K562 (cell line): ENCODE data around the gene CD40LG. TPM values are rescaled to one million over a fixed set of nuclear protein-coding genes. Genes with fewer than 3 reads are reported as not detected.

Source experiments
- ATAC-seq: fragments of 200-7000 bp; cut with Tn5 transposase; 3 replicates; pipeline ENCODE4 v1.9.1; 2020; ENCODE audit warnings: moderate library complexity
- BruUV-seq: library from RNA; stranded (reverse); fragments of 400-500 nt; replicated peaks from 2 replicates; lab custom pipeline; 2021; lab: Mats Ljungman, UMichigan
- CTCF ChIA-PET: fragments of 300-600 bp; formaldehyde crosslinking; extraction: SDS; loops from one replicate; lab custom pipeline; 2021; ENCODE audit warnings: low intra/inter-chr PET ratio; lab: Yijun Ruan, JAX
- POLR2A ChIA-PET: fragments of 300-600, 350-650 bp; sonication (Branson Sonifier 250); formaldehyde crosslinking; extraction: SDS; loops from one replicate; lab custom pipeline; 2021; ENCODE audit warnings: antibody characterized with exemption, inconsistent platforms; lab: Yijun Ruan, JAX
- DNase-seq, 4 experiments: peaks; one replicate each; pipeline versions ENCODE4 v3.0.0 to v3.0.0-alpha.2; 2011 to 2018; ENCODE audit warnings: low spot score in 3 of 4, mixed read lengths in 3 of 4; ENCODE audit errors: extremely low read depth in 1 of 4
- FAIRE-seq: peaks from 2 replicates; lab custom pipeline; 2011; peaks lifted over from hg19 to GRCh38; lab: Jason Lieb, UNC
- H2AFZ ChIP-seq: 2 replicates; pipeline ENCODE4 v1.6.0; 2011; ENCODE audit warnings: low read depth, low read length, control low read depth, inconsistent platforms
- H3K27ac ChIP-seq: fragments of 200-600 bp; 3 replicates; pipeline ENCODE4 v1.8.0; 2011; ENCODE audit warnings: low read depth, mild to moderate bottlenecking, control low read depth, inconsistent platforms, low read length, moderate library complexity, mixed read lengths; ENCODE audit errors: extremely low read depth
- H3K27me3 ChIP-seq, 2 experiments: fragments of 300-600 bp in 1 of 2; 2 replicates in 1 of 2; 3 replicates in 1 of 2; pipeline versions ENCODE4 v1.6.0 to v1.8.0; 2011; ENCODE audit warnings: inconsistent platforms in 2 of 2, low read length in 2 of 2, mild to moderate bottlenecking in 1 of 2, mixed read lengths in 1 of 2, moderate library complexity in 1 of 2; ENCODE audit not compliant: control insufficient read depth in 2 of 2, insufficient read depth in 2 of 2
- H3K36me3 ChIP-seq: fragments of 300-600 bp; 3 replicates; pipeline ENCODE4 v1.8.0; 2011; ENCODE audit warnings: mild to moderate bottlenecking, low read length, inconsistent platforms; ENCODE audit not compliant: control insufficient read depth, insufficient read depth
- H3K4me1 ChIP-seq, 2 experiments: fragments of 200-600 bp in 1 of 2; replicated peaks in 1 of 2; 2 replicates in 1 of 2; 3 replicates in 1 of 2; pipeline versions ENCODE4 v1.5.1 to v1.8.0; 2011; ENCODE audit warnings: inconsistent platforms in 2 of 2, low read length in 2 of 2, mild to moderate bottlenecking in 1 of 2, mixed read lengths in 1 of 2, moderate library complexity in 1 of 2; ENCODE audit not compliant: control insufficient read depth in 2 of 2, insufficient read depth in 2 of 2
- H3K4me2 ChIP-seq: 2 replicates; pipeline ENCODE4 v1.6.1; 2011; ENCODE audit warnings: low read length, control low read depth, inconsistent platforms, mixed read lengths; ENCODE audit not compliant: insufficient read depth
- H3K4me3 ChIP-seq: fragments of 200-600 bp; sonication (generic), shearing (Covaris generic); 2 replicates; pipeline ENCODE4 v1.5.1; 2016; ENCODE audit warnings: control low read depth, inconsistent platforms
- H3K79me2 ChIP-seq: fragments of 200-600 bp; 3 replicates; pipeline ENCODE4 v1.8.0; 2011; ENCODE audit warnings: low read length, inconsistent platforms; ENCODE audit not compliant: control insufficient read depth, insufficient read depth
- H3K9ac ChIP-seq, 2 experiments: 2 replicates each; pipeline versions ENCODE4 v1.6.0 to v1.6.1; 2011; ENCODE audit warnings: low read depth in 2 of 2, low read length in 2 of 2, control low read depth in 1 of 2, inconsistent platforms in 1 of 2, mild to moderate bottlenecking in 1 of 2, mixed read lengths in 1 of 2; ENCODE audit not compliant: insufficient read depth in 1 of 2
- H3K9me1 ChIP-seq: one replicate; pipeline ENCODE4 v1.6.0; 2011; ENCODE audit warnings: inconsistent platforms, mild to moderate bottlenecking, low read length, moderate library complexity; ENCODE audit not compliant: control insufficient read depth, insufficient read depth
- H3K9me3 ChIP-seq: replicated peaks from 2 replicates; pipeline ENCODE4 v1.5.1; 2011; ENCODE audit warnings: low read depth, low read length, inconsistent platforms; ENCODE audit not compliant: control insufficient read depth, insufficient read depth
- H4K20me1 ChIP-seq: replicated peaks from 2 replicates; pipeline ENCODE4 v1.6.1; 2011; ENCODE audit warnings: low read length, inconsistent platforms, mixed read lengths; ENCODE audit not compliant: control insufficient read depth, insufficient read depth
- NKRF ChIP-seq: fragments of 450-650 bp; IDR thresholded peaks from 2 replicates; pipeline ENCODE4 v1.6.1; 2016; ENCODE audit warnings: borderline replicate concordance
- RAD21 ChIP-seq, 2 experiments: fragments of 250-450 bp in 1 of 2; fragments of 450-650 bp in 1 of 2; sonication (Bioruptor Pico) in 1 of 2; formaldehyde crosslinking in 1 of 2; IDR thresholded peaks in 1 of 2; conservative IDR thresholded peaks in 1 of 2; 2 replicates each; pipeline versions ENCODE4 v1.4.0 to v1.8.0; 2020 to 2022; ENCODE audit warnings: mild to moderate bottlenecking in 2 of 2, moderate library complexity in 1 of 2
- REST ChIP-seq, 2 experiments: fragments of 450-650 bp; formaldehyde crosslinking in 1 of 2; IDR thresholded peaks; 2 replicates each; pipeline versions ENCODE4 v1.4.0 to v1.6.1; 2014 to 2020; ENCODE audit warnings: mild to moderate bottlenecking in 2 of 2, borderline replicate concordance in 1 of 2, low read depth in 1 of 2
- SMC3 ChIP-seq: conservative IDR thresholded peaks from 2 replicates; pipeline ENCODE4 v1.6.1; 2011; ENCODE audit warnings: low read depth, low read length, improper control_type of control experiment; ENCODE audit not compliant: insufficient read depth
- STAT5B ChIP-seq: fragments of 250-450 bp; sonication (Bioruptor Pico); IDR thresholded peaks from 2 replicates; pipeline ENCODE4 v1.8.0; 2021; ENCODE audit warnings: mild to moderate bottlenecking, inconsistent platforms
- WGBS: fragments of 100-300 bp; shearing (Covaris generic); methylation state at CpG from one replicate; pipeline ENCODE4 v1.1.6; 2016; ENCODE audit warnings: low coverage, mixed read lengths; ENCODE audit not compliant: insufficient coverage; ENCODE audit errors: missing lambda C conversion rate; 5-methylcytosine and 5-hydroxymethylcytosine counted together
- in situ Hi-C: fragments of 300-500 bp; cut with MboI; formaldehyde crosslinking; loops from 4 replicates; pipeline ENCODE4 v1.15.0; 2018; ENCODE audit warnings: inconsistent platforms, mixed read lengths
- intact Hi-C: fragments of 100-400 bp; cut with micrococcal nuclease; formaldehyde crosslinking; loops from 2 replicates; pipeline ENCODE4 v1.14.2; 2022
- polyA plus RNA-seq, 8 experiments: library from polyadenylated mRNA; depleted of rRNA in 4 of 8; stranded (reverse) in 5 of 8; unstranded in 3 of 8; fragments of >200 nt; fragmentation: Nextera tagmentation in 2 of 8; fragmentation: Illumina TruSeq in 1 of 8; extraction: Ambion mirVana in 2 of 8; extraction: Trizol in 1 of 8; gene quantifications; 2 replicates each; pipeline versions ENCODE4 v1.2.1 to v1.2.3, GENCODE V29; 2011 to 2014; ENCODE audit warnings: inconsistent platforms in 1 of 8, missing spikeins in 1 of 8
- total RNA-seq, 7 experiments: library from RNA; depleted of rRNA in 6 of 7; stranded (reverse); fragments of >200 nt in 6 of 7; fragmentation: Illumina TruSeq in 2 of 7; extraction: Trizol in 2 of 7; gene quantifications; 2 replicates each; pipeline versions ENCODE4 v1.2.1 to v1.2.3, GENCODE V29; 2011 to 2021; ENCODE audit warnings: low replicate concordance in 1 of 7
- TF ChIP-seq, protein P1 (sequence below), 3 experiments: IDR thresholded peaks in 2 of 3; conservative IDR thresholded peaks in 1 of 3; 2 replicates each; pipeline ENCODE4 v1.5.1; 2011 to 2012; ENCODE audit warnings: low read length in 3 of 3, mild to moderate bottlenecking in 3 of 3, control low read depth in 2 of 3, improper control_type of control experiment in 1 of 3, inconsistent platforms in 1 of 3, low read depth in 1 of 3, mixed read lengths in 1 of 3, moderate library complexity in 1 of 3; ENCODE audit not compliant: insufficient read depth in 2 of 3

CD40LG gene
- total and polyA plus RNA-seq, 9 of the 15 experiments (the other 6 are each of a cell fraction or from before 2014, with no cell fraction given) = 0.11 TPM; not detected in 8

DNA sequence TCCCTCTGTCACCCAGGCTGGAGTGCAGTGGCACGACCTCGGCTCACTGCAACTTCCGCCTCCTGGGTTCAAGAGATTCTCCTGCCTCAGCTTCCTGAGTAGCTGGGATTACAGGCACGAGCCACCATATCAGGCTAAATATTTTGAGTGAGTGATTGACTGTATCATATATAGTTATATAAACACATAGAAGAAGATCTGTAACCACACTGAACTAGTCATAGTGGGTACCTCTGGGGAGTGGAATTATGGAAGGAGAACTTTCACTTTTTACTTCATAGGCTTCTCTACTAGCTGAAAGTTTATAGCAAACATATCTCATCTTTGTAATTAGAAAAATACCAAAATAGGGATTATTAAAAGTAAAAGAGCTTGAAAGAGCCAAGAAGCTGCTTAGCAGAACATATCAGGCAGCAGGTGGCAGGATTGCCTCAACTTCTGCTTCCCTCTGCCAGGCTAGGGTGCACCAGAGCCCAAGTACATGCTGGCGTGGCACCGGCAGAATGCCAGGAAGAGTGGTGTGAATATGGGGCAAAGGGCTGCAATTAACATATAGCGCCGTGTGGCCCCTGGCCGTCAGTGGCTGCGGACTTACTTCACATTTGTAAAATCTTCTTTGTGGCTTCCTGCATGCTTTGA is 39.5 kb upstream of the CD40LG start:
- ChIA-PET CTCF (no interaction called here), POLR2A (no interaction called here)
- Histone ChIP-seq H3K27me3 (peaks cover 2 to 5% of the 10 kb centered on the region in 2 experiments; a peak in 1 of 5 replicates), H3K4me2 (no peak overlapping the region), H3K27ac (no peak overlapping the region), H3K79me2 (no peaks in the 10 kb centered on the region), H3K9me3 (no peaks in the 10 kb centered on the region), H3K4me1 (no peaks in the 10 kb centered on the region), H3K9me1 (no peaks in the 10 kb centered on the region), H2AFZ (no peak overlapping the region), H3K4me3 (no peak overlapping the region), H3K36me3 (no peaks in the 10 kb centered on the region), H3K9ac (no peak overlapping the region), H4K20me1 (no peaks in the 10 kb centered on the region)
- ATAC-seq (no peak), FAIRE-seq (no peak), DNase-seq (peak in 1 of 4 experiments; percentile 2)
- no TSS peak for BruUV-seq
- TF ChIP-seq SMC3 = 0 out of 2 replicates have a peak, but pooled peaks have one; percentile 14
- no peak for TF ChIP-seq STAT5B
- TF ChIP-seq REST (IDR thresholded peaks at IDR 0.05; ENCODE audit: borderline replicate concordance) = peak; percentile 27; the same call in 1 of the 2 replicates
- TF ChIP-seq REST (CRISPR knock-in tag; IDR thresholded peaks at IDR 0.05; ENCODE audit: low read depth) = no peak
- no peak for TF ChIP-seq NKRF
- TF ChIP-seq RAD21 (CRISPR knock-in tag; conservative IDR thresholded peaks at IDR 0.05 in 1 of 2, IDR thresholded peaks at IDR 0.05 in 1 of 2) = peak; percentile 54 to 57
- TF ChIP-seq, protein P1, sequence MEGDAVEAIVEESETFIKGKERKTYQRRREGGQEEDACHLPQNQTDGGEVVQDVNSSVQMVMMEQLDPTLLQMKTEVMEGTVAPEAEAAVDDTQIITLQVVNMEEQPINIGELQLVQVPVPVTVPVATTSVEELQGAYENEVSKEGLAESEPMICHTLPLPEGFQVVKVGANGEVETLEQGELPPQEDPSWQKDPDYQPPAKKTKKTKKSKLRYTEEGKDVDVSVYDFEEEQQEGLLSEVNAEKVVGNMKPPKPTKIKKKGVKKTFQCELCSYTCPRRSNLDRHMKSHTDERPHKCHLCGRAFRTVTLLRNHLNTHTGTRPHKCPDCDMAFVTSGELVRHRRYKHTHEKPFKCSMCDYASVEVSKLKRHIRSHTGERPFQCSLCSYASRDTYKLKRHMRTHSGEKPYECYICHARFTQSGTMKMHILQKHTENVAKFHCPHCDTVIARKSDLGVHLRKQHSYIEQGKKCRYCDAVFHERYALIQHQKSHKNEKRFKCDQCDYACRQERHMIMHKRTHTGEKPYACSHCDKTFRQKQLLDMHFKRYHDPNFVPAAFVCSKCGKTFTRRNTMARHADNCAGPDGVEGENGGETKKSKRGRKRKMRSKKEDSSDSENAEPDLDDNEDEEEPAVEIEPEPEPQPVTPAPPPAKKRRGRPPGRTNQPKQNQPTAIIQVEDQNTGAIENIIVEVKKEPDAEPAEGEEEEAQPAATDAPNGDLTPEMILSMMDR (IDR thresholded peaks at IDR 0.05 in 2 of 3, conservative IDR thresholded peaks at IDR 0.05 in 1 of 3; ENCODE audit: insufficient read depth in 2 of 3, low read depth in 1 of 3, low read length in 3 of 3) = peak; percentile 18 to 38 (median 31); a peak in 2 of 6 replicates
- intact Hi-C loops = loop anchor here (1.0 to 10.0 kb wide), 2 partner anchors 86 to 446 kb away; no protein-coding TSS in a partner anchor
- WGBS = 3% methylated on average over 7 of the region's 10 CpGs
- in situ Hi-C loops = no loop called here
